Cardiac atrium fibroblast (primary cell): ENCODE measurements around the gene LRRC75B. TPM values are rescaled to one million over a fixed set of nuclear protein-coding genes. Genes with fewer than 3 reads are reported as not detected.

Experiments used
- total RNA-seq: library from RNA; depleted of rRNA; stranded (reverse); fragments of >200 nt; gene quantifications from 2 replicates; pipeline ENCODE4 v1.2.3, GENCODE V29; 2015

LRRC75B gene
- 6.8 and 9.9 TPM in 2 replicates for total RNA-seq

GRCh38 chr22:24592851-24593558 lies at the start of gene LRRC75B:
Gene LRRC75B, minus strand, starts transcription at chr22:24593073. Its CDS starts 34 bp downstream, at chr22:24593039.

GRCh38 chr22:24602847-24603769 lies 10.2 kb upstream of the LRRC75B start, which contains the start of gene GGT1:
Gene GGT1, plus strand, starts transcription at chr22:24603193. Its CDS starts 7,889 bp downstream, at chr22:24611082.

GRCh38 chr22:24555165-24556039 lies 37.5 kb downstream of the LRRC75B start, which contains the start of gene SNRPD3:
Gene SNRPD3, plus strand, starts transcription at chr22:24555999. Its CDS starts 1,676 bp downstream, at chr22:24557675.

GRCh38 chr22:24554313-24555164 lies 38.3 kb downstream of the LRRC75B start, which contains the start of gene GUCD1:
Gene GUCD1, minus strand, starts transcription at chr22:24555138. Its CDS starts 147 bp downstream, at chr22:24554991.

Other genes with a start within 250 kb of the LRRC75B start
- 5.1 and 6.8 TPM in 2 replicates for gene ADORA2A, start 165.5 kb downstream of the LRRC75B start, total RNA-seq
- not detected in 2 replicates for gene UPB1, start 97.7 kb downstream of the LRRC75B start, total RNA-seq
- 110 and 145 TPM in 2 replicates for gene GUCD1, start 37.9 kb downstream of the LRRC75B start, total RNA-seq
- 147 and 199 TPM in 2 replicates for gene SNRPD3, start 37.1 kb downstream of the LRRC75B start, total RNA-seq
- gene GGT1, start 10.1 kb upstream of the LRRC75B start, total RNA-seq = 0.54 TPM in 1 of 2 replicates, not detected in the other
- gene PIWIL3, start 181.6 kb upstream of the LRRC75B start, total RNA-seq = not detected in 2 replicates
- 0.32 TPM in 1 of 2 replicates, not detected in the other for gene SGSM1, start 213.1 kb upstream of the LRRC75B start, total RNA-seq